SK-N-MC (cell line): ENCODE measurements around the gene KRTAP4-5.
A peak's percentile ranks its signal among the peaks of the same experiment; 100 is the strongest.
"Not testable (repeated sequence)": the region's sequence is repeated elsewhere in the genome, so short reads cannot be mapped to it uniquely, and the experiment has no call there.

Experiments
- DNase-seq: peaks from one replicate; pipeline ENCODE4 v3.0.0-alpha.2; 2011; ENCODE audit warnings: low read depth, low spot score
- H3K27ac ChIP-seq: fragments of 200-600 bp; sonication (generic); 2 replicates; pipeline ENCODE4 v1.5.1; 2016; ENCODE audit warnings: mixed run types
- H3K36me3 ChIP-seq: fragments of 200-600 bp; sonication (generic); 2 replicates; pipeline ENCODE4 v1.6.1; 2017; ENCODE audit warnings: antibody characterized with exemption, low read length, mixed read lengths; ENCODE audit not compliant: insufficient read depth
- H3K4me3 ChIP-seq: fragments of 200-600 bp; sonication (generic); 2 replicates; pipeline ENCODE4 v1.5.1; 2016
- H3K9ac ChIP-seq: fragments of 200-600 bp; sonication (generic); 2 replicates; pipeline ENCODE4 v1.8.0; 2017; ENCODE audit warnings: mixed run types, mixed read lengths; ENCODE audit not compliant: insufficient read length
- H3K9me3 ChIP-seq: fragments of 200-600 bp; sonication (generic); 2 replicates; pipeline ENCODE4 v1.6.1; 2017; ENCODE audit warnings: low read depth, mild to moderate bottlenecking, antibody characterized with exemption, low read length, moderate library complexity, mixed read lengths
- EZH2 ChIP-seq: fragments of 200-600 bp; sonication (generic); IDR thresholded peaks from one replicate; pipeline ENCODE4 v1.6.1; 2017; ENCODE audit warnings: antibody characterized with exemption
- FOXP2 ChIP-seq: optimal IDR thresholded peaks from 2 replicates; pipeline ENCODE3; 2011; ENCODE audit warnings: mild to moderate bottlenecking, moderate library complexity; ENCODE audit not compliant: insufficient read depth; ENCODE audit errors: extremely low read length, control extremely low read depth
- POLR2AphosphoS5 ChIP-seq: IDR thresholded peaks from 2 replicates; pipeline ENCODE4 v1.6.1; 2012; ENCODE audit warnings: mild to moderate bottlenecking, low read depth, low read length, borderline replicate concordance

The KRTAP4-5 gene

DNA sequence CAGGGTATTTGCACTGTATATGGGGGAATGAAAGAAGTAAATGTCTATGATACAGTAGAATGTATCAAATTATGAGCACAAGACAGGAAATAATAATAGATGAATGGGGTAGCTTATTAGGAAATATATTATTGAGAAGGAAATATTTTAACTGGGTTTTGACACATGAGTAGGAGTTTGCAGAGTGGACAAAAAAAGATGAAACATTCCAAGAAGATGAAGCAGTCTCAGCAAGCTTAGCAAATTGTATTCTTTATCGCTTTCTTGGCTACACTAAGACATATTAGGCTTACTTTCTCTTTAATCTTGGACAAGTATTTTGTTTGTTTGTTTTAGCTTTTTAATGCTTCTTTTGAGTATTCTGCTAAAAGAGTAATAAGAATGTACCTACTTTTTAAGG lies 45.7 kb downstream of the KRTAP4-5 start:
- no peaks in the 10 kb centered on the region for H3K36me3 ChIP-seq
- H3K4me3 ChIP-seq = no peak overlapping the region
- H3K9ac ChIP-seq = no peak overlapping the region
- H3K27ac ChIP-seq = peak overlapping the region; percentile 63
- TF ChIP-seq POLR2AphosphoS5 = no peak; the same call in 1 of the 2 replicates
- TF ChIP-seq FOXP2 = no peak
- TF ChIP-seq EZH2 = no peak
- no peak for DNase-seq
- no peaks in the 10 kb centered on the region for H3K9me3 ChIP-seq

DNA sequence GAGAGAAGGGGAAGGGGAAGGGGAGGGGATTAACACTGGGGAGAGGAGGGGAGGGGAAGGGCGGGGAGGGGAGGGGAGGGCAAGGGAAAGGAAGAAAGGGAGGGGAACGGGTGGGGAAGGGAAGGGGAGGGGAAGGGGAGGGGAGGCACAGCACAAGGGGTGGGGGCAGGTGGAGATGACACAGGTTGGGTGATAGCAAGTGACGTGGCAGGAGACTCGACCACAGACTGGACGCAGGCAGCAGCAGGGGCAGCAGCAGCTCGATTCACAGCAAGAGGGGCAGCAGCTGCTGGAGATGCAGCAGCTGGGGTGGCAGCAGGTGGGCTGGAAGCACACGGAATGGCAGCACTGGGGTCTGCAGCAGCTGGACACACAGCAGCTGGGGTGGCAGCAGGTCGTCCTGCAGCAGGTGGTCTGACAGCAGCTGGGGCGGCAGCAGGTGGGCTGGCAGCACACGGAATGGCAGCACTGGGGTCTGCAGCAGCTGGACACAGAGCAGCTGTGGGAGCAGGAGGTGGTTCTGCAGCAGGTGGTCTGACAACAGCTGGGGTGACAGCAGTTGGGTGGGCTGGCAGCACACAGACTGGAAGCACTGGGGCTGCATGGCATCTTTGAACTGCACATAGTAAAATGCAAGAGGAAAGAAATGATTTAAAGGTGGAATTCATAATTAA lies 47.9 kb downstream of the KRTAP4-5 start, which contains the start of gene KRTAP4-16:
Gene KRTAP4-16, minus strand, starts transcription at position 624 of the 674 bp plus-strand sequence. Its CDS starts 0 bp downstream, at position 624.
- Histone ChIP-seq H3K27ac (0 out of 2 replicates have a peak within 1 kb of the TSS, but pooled peaks have one; percentile 44), H3K4me3 (no peak within 1 kb of the TSS), H3K36me3 (no peaks in the 10 kb centered on the region), H3K9me3 (no peaks in the 10 kb centered on the region), H3K9ac (no peak within 1 kb of the TSS)
- no peak for DNase-seq
- TF ChIP-seq EZH2 = no peak

DNA sequence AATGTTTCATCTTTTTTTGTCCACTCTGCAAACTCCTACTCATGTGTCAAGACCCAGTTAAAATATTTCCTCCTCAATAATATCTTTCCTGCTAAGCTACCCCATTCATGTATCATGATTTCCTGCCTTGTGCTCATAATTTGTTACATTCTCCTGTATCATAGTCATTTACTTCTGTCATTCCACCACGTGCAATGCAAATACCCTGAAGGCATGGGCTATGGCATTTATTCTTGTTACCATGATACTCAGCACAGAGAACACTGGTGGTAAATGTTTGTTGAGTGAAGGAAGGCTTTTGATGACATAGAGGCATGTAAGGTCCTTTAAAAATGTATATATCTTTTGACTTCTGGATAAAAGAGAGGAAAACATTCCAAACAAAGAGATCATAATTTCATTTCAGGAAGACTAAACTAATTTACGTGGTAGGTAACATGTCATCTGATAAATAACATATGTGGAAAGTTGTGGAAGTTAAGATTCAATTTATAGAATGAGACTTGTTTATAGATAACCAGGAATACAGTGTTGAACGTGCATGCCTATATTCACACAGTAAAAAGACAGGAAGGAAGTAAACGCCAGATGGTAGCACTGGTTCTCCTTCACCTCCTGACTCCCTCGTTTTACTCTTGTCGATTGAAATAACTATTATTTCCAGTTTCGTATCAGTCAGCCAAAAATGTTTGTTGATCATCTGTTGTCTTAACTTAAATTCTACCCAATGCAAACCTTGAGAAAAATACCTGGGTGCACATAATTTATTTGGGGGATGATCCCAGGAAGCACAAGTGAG lies 49.7 kb downstream of the KRTAP4-5 start:
- H3K9ac ChIP-seq, H3K36me3 ChIP-seq, H3K9me3 ChIP-seq: not testable (repeated sequence)
- Histone ChIP-seq H3K4me3 (peak overlapping the region; percentile 38; the same call in 1 of the 2 replicates), H3K27ac (peak overlapping the region; percentile 94)
- DNase-seq = peak; percentile 96
